Left renal cortex interstitium (tissue), 4 donors: ENCODE data around the gene RRP9. TPM values are rescaled to one million over a fixed set of nuclear protein-coding genes. Genes with fewer than 3 reads are reported as not detected.
A peak's percentile ranks its signal among the peaks of the same experiment; 100 is the strongest.

Experiments
- DNase-seq, 4 donors: peaks; one replicate each; pipeline ENCODE4 v3.0.0-alpha.2; 2013; ENCODE audit warnings: low read depth in 4 of 4, low spot score in 2 of 4, missing footprints in 1 of 4
- polyA plus RNA-seq, 4 donors: library from polyadenylated mRNA; unstranded; fragments of 120-200 nt; gene quantifications; one replicate each; pipeline ENCODE4 v1.2.1, GENCODE V29; 2013; ENCODE audit not compliant: insufficient read length in 4 of 4

The RRP9 gene
- polyA plus RNA-seq, 4 donors: 18.0 to 24.5 (median 21.3) TPM

GRCh38 chr3:51974277-51974962 lies 32.7 kb upstream of the RRP9 start:
- no peak for DNase-seq

DNA sequence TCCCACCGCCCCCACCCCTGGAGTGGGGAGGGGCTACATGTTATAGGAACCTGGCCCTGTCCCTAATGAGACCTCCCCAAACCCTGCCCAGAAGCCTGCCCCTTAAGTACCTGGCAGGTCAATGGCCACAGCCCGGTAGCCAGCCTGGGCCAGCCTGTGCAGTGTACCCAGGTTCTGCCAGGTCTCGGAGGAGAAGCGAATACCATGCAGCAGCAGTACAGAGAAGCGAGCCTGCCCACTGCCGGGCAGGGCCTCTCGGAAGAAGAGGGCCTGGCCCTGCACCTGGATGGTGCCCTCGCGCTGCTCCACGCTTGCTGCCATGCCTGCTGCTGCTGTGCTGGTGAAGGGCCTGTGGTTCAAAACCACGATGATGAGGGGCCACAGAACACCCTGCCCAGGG lies 29.6 kb upstream of the RRP9 start:
- no peak for DNase-seq

GRCh38 chr3:51970606-51971300 lies 29.0 kb upstream of the RRP9 start:
- no peak for DNase-seq

DNA sequence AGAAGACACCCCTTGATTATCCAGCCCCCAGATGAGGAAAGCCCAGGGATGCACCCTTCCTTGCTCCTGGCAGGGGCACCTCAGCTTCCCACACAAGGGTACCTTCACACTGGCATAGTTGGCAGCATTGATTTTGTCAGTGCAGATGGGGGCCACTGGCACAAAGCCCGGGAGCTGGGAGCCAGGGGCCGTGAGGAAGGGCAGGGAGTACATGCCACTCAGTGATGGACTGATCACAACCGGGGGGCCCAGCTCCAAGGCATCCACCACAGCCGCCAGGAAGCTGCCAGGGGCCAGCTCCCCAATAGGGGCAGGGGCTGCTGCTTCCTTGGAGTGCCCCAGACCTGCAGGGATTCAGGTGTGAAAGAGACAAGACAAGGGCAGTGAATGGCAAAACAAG lies 28.1 kb upstream of the RRP9 start:
- DNase-seq: no peak

DNA sequence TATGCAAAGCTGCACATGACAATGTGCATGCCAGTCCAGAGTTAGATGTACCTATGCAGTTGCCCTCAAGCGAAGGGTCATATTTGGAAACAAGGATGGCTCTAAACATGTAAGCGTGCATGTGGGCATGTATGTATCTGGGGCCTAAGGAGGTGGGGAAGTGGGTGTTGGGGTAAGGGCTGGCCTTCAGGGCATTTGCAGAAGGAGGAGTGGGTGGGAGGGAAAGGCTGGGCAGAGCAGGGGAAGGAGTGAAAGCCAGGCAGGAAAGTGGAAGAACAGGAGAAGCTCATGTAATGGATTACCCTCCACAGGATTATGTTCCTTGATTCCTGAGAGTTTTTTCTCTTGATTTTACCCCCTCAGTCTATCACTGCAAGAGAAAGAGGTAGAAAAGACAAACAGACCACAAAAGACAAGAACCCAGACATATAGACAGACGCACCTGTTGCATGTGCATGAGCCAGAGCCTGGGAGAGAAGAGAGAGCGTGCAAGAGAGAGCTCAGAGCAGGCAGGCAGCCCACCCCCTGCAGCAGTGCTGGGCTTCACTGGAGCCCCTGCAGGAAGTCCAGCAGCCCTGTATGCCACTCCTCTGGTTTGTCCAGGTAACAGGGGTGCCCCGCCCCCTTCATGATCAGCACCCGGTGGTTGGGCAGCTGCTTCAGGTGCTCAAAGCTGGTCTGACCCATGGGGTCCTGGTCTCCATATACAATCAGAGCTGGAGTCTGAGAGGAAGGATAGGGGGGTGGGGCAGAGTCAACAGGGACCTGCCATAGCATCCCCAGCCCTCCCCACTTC lies 27.4 kb upstream of the RRP9 start:
- DNase-seq: no peak

DNA sequence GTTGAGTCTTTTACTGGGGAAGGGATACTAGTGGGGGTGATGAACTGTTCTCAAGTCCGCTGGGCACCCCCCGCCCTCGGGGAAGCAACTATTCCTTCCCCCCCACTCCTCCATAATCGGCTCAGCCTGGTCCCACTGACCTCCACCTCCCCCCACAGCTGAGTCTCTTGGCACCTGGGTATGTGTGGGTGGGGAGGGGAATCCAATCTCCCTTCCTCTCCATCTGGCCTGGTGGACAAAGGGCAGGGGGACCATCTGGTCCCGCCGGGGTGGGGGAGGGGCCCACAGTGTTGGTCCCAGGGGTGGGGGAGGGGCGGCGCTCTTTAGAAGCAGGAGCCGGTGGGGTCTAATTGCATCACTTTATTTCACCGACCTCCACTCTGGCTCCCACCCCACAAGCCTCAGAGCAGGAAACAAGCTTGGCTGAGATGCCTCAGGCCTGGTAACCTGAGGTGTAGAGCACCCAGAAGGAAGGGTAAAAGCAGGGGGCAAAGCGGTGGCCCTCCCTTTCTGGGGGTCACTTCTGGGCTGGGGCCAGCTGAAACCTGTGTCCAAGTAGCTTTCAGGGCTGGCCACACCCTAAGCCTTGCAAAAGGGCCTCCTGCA lies 26.6 kb upstream of the RRP9 start:
- peak in 2 of 4 donors; percentile 34 to 40 for DNase-seq

GRCh38 chr3:51967384-51968169 lies 25.9 kb upstream of the RRP9 start, which contains the start of gene PCBP4:
Gene PCBP4, minus strand, starts transcription at chr3:51967454. Its CDS starts 6,214 bp downstream, at chr3:51961240.
- peak in 1 of 4 donors; percentile 45 for DNase-seq

GRCh38 chr3:51966922-51967383 lies 25.2 kb upstream of the RRP9 start:
- DNase-seq: no peak

GRCh38 chr3:51966486-51966885 lies 24.8 kb upstream of the RRP9 start:
- DNase-seq: no peak

- DNase-seq: no peak
Measured at GRCh38 chr3:51966016-51966415, 24.3 kb upstream of the RRP9 start.

DNA sequence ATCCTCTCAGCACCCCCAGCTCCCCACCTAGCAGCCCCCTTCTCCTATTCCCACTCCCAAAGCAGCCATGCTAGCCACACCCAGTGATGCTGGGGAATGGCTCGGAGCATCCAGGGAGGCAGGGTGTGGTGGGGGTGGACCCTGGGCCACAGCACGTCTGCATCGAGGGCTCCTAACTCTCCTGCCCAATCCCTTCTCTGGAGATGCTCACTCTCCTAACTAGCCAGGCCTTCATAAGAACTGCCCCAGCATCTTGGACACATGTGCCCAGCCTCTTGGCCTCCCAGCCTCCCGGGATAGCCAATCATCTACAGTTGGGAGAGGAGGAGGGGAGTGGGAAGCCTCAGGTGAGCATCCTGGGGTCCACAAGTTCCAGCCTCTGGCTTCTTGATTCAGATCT lies 22.8 kb upstream of the RRP9 start:
- DNase-seq: no peak

DNA sequence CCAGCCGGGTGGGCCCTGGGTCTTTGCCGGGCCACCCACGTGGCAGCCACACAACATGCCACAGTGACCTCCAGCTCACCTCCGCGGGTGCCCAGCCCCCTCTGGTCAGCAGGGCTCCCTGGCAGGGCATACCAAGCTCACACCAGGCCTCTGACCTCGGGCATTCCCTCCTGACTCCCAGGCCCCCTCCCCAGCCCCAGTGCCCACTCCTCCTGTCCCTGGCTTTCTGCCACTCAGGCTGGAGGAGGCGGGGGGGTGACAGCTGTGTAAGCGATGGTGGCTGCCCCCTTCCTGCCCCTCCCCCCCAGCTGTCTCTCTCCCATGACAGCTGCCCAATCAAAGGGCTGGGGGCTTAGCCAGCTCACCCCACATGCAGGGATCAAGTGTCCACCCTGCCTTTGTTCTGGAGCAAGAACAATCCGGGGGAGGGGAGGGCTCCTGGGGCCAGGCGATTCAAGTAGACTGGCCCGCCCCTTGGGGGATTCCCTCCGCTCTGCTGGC lies 22.3 kb upstream of the RRP9 start:
- DNase-seq: peak in 1 of 4 donors; percentile 51

DNA sequence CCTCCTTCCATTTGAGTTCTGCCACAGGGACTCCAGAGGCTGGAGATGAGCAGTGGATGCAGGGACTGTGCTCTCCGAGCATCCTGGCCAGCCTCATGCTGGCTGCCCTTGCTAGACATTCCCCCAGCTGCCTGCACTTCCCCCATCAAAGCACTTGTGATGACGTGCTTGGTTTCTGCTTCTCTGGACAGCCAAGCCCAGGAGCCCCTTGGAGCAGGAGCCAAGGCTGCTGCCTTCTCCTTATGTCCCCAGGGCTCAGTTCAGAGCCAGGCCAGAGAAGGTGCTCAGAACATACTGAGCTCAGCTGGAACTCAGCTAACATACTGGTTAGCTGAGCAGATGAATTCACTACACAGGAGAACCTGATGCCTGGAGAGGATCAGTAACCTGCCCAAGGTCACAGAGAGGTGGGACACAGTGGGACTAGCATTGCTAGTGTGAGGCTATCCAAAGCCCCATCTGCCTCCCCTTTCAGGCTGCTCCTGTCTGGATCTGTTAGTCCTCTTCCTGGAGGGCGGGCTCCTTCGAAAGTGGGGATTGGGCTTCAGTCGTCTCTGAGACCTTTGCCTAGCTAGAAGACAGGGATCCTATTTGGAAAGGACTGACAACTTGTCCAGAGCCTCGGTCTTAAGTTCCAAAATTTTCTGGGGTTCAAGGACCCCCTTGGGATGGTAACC lies 21.3 kb upstream of the RRP9 start:
- DNase-seq: no peak

GRCh38 chr3:51961602-51962569 lies 20.2 kb upstream of the RRP9 start:
- DNase-seq: no peak

DNA sequence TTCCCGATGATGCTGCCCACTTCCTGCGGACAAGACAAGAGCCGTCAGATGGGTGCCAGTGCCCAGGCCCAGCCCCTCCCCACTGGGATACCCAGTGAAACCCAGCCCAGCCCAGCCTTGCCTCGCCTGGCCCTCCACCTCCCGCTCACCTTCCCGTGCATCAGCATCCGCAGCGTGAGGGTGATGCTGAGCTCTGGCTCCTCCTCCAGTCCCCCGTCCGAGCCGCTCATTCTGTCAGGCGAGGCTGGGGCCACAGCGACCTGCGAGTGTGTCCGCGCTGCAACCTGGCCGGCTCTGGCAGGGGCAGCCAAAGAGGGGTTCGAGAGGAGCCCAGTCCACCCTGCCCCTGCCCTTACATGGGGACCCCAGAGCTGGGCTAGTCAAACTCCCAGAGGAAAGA lies 19.3 kb upstream of the RRP9 start:
- no peak for DNase-seq

DNA sequence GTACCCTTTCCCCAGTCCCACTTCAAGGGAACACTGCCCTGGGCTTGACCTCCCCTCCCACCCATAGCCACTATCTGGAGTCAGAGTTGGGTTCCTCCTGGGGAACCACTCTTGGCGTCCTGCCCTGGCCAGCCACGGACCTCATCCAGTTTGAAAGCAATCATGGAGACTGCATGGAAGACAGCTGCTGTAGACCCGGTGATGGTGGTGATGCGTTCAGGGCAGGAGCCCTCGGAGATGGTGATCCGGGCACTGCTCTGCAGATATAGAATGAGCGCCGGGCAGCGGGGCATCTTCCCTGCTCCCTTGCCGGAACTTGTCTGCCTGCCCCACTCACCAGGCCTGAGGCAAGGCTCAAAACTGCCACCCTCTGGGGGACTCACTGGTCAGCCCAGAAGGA lies 18.7 kb upstream of the RRP9 start:
- no peak for DNase-seq

- no peak for DNase-seq
Measured at GRCh38 chr3:51959651-51960050, 17.9 kb upstream of the RRP9 start.
